DMS53 (cell line): ENCODE data around the gene HMG20B.

Source experiments
- DNase-seq: peaks from one replicate; lab custom pipeline; 2025; lab: John Stamatoyannopoulos, UW

HMG20B gene

DNA sequence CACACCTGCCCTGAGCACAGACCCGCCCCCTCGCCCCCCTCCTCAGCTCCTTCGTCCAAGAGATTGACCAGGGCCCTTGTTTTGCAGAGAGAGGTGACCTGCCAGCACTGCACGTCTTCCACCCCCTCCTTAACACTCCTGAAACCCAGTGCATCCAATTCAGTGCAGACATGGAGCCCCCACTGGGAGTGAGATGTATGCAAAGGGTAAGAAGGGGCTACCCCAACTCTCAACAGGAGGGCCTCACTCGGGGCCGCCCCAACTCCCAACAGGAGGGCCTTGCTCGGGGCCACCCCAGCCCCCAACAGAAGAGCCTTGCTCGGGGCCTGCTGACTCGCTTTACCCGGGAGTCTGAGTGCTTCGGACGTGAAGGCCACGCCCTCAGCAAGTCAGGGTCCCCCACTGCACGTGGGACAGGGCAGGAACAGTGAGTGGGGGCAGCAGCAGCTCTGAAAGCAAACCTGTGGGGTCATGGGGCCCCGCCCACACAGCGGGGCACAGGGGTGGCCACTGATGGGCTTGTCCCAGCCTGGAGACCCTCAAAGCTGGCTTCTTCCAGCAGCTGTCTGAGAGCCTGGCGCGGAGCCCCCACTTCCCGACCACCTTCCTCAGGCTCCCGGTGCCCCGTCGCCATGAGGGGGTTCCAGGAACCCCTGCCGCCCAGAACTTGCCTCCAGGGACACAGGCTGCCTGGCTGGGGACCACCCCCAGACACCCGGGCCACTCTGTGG, 48.2 kb downstream of the HMG20B start:
- DNase-seq = no peak

DNA sequence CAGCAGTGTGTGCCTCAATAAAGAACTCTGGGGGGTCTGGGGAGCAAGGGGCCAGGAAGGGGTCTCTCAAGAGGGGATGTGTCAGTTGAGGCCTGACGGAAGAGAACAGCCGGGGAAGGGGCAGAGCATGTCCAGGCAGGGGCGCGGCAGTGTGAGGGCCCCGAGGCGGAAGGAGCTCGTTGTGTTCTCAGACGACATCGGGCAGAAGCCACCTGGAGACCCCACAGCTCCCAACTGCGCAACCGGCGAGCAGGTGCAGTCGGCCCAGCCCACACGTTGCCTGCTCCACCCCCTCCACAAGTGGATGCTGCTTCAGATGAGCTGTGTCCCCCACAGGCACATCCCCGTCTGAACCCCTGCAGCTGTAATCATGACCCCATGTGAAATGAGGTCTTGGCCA, 48.9 kb downstream of the HMG20B start:
- no peak for DNase-seq

DNA sequence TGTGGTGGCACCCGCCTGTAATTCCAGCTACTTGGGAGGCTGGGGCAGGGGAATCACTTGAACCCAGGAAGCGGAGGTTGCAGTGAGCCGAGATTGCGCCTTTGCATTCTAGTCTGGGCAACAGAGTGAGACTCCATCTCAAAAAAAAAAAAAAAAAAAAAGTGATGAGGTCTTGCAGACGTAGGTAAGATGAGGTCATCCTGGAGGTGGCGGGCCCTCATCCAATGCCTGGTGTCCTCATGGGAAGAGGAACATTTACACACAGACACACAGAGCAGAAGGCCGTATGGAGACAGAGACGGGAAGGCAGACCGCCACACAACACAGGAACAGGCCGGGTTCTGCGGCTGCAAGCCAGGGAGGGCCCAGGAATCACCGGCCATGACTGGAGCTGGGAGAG, 49.5 kb downstream of the HMG20B start:
- DNase-seq = no peak

DNA sequence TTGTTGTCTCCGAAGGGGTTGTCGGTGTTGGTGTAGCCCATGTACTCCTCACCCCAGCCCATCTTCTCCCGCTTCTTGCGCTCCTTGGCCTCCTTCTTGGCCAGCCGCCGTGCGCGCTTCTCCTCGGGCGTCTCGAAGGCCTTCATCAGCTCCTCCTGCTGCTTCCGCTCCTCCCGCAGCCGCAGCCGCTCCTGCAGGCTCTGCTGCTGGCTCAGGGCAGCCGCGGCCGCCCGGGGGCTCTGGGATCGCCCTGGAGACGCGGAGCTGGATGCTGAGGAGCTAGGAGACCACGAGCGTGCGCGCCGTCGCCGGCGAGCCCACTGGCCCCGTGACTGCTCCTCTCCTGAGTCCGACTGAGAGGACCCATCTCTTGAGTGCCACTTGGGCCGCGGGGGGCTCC, 51.0 kb downstream of the HMG20B start:
- DNase-seq = no peak

DNA sequence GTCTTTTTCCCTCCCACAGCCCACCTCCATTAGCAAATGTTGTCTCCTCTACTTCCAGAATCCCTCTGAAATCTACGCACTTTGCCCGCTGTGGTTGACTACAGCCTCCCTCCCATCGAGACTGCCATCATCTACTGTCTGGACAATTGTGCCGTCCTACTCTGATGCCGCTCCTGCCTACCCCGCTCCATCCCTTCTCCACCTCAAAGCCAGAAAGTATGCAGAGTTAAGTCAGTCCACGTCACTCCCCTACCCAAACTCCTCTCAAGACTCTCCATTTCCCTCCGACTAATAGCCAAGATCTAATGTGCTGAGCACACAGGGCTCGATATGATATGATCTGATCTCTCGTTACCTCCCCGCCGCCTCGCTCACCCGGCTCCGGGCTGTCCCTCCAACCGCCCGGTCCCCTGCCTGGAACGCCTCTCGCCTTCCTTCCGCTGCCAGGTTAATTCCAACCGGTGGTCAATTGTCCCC, 53.3 kb downstream of the HMG20B start:
- DNase-seq = peak; percentile 59

DNA sequence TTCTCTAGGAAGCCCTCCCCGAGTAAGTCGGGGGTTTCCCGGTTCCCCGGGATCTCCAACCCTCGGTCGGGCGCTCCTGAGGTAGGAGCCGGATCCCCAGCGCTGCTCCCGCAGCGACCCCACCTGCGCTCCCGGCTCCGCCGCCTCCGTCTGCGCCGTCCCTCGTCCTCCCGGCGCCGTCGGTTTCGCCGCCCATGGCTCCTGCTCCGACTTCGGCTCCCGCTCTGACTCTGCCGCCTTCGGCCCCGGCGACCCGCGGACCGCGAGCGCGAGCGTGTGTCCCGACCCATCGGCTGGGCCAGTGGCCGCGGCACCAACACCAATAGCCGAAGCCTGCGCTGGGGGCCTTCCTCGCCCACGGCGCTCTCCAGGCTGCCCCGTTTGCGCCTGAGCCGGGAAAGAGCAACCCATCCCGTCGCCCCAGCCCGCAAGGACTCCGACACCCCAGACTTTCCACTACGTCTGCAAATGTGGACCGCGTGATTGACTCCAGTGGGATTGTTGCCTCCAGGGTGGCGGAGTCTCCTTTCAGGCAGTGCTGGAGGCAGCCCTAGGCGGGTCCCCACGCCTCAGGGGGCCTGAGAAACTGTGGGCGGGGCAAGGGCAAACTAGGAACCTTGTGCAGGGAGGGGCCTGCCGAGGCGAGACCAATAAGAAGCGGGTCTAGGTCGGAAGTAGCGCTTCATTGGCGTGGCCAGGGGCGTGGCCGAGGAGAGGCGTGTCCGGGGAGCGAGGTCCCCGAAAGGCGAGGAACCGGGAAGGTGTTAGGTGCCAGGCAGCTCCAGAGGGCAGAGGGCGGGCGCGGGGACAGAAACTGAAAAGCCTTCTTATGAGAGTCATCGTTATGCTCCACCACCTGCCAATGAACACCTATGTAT, 54.0 kb downstream of the HMG20B start, which contains the start of gene CACTIN:
CACTIN (minus strand) TSS at position 318 of the 878 bp plus-strand sequence; CDS start at position 290, 28 bp downstream.
- DNase-seq = peak; percentile 99

DNA sequence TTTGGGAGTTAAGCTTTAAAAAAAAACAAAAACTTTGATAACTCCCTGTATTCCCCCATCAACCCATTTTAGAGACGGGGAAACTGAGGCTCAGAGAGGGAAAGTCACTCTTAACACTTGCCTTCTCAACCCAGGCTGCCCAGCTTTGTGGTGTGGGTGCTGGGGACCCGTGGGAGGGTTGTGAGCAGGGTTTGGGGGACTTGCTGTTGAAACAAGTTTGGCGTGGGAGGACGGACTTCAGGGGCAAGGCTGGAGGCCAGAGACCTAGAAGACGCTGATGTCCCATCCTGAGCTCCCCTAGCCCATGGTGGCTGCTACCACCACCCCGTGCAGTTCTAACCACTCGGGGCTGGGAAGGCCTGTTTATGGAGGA, 54.6 kb downstream of the HMG20B start:
- no peak for DNase-seq
